Fibroblast of the aortic adventitia (primary cell): ENCODE data around the gene TNS2. TPM values are rescaled to one million over a fixed set of nuclear protein-coding genes. Genes with fewer than 3 reads are reported as not detected.

Source experiments
- DNase-seq: peaks from one replicate; pipeline ENCODE4 v3.0.0-alpha.2; 2010; ENCODE audit warnings: low read depth
- H3K4me3 ChIP-seq: 2 replicates; pipeline ENCODE4 v1.5.1; 2011; ENCODE audit warnings: low read depth, mild to moderate bottlenecking, control low read depth, low read length, moderate library complexity
- total RNA-seq: library from RNA; depleted of rRNA; stranded (reverse); fragments of >200 nt; gene quantifications from 2 replicates; pipeline ENCODE4 v1.2.3, GENCODE V29; 2012; ENCODE audit warnings: low replicate concordance
- TF ChIP-seq, protein P1 (sequence below): IDR thresholded peaks from 2 replicates; pipeline ENCODE4 v1.5.1; 2011; ENCODE audit warnings: mild to moderate bottlenecking, low read length, control low read depth, inconsistent platforms; ENCODE audit not compliant: insufficient read depth

The TNS2 gene
- total RNA-seq, 1 donor, result 77.4 TPM

GRCh38 chr12:53048780-53049401 lies 974 bp upstream of the TNS2 start:
- TF ChIP-seq, protein P1, sequence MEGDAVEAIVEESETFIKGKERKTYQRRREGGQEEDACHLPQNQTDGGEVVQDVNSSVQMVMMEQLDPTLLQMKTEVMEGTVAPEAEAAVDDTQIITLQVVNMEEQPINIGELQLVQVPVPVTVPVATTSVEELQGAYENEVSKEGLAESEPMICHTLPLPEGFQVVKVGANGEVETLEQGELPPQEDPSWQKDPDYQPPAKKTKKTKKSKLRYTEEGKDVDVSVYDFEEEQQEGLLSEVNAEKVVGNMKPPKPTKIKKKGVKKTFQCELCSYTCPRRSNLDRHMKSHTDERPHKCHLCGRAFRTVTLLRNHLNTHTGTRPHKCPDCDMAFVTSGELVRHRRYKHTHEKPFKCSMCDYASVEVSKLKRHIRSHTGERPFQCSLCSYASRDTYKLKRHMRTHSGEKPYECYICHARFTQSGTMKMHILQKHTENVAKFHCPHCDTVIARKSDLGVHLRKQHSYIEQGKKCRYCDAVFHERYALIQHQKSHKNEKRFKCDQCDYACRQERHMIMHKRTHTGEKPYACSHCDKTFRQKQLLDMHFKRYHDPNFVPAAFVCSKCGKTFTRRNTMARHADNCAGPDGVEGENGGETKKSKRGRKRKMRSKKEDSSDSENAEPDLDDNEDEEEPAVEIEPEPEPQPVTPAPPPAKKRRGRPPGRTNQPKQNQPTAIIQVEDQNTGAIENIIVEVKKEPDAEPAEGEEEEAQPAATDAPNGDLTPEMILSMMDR, result no peak
- peak overlapping the region; percentile 88 for H3K4me3 ChIP-seq
- peak; percentile 73 for DNase-seq

GRCh38 chr12:53050426-53051057 lies 677 bp downstream of the TNS2 start:
- no peak for DNase-seq
- H3K4me3 ChIP-seq, result peak overlapping the region; percentile 88
- TF ChIP-seq, protein P1, result no peak

DNA sequence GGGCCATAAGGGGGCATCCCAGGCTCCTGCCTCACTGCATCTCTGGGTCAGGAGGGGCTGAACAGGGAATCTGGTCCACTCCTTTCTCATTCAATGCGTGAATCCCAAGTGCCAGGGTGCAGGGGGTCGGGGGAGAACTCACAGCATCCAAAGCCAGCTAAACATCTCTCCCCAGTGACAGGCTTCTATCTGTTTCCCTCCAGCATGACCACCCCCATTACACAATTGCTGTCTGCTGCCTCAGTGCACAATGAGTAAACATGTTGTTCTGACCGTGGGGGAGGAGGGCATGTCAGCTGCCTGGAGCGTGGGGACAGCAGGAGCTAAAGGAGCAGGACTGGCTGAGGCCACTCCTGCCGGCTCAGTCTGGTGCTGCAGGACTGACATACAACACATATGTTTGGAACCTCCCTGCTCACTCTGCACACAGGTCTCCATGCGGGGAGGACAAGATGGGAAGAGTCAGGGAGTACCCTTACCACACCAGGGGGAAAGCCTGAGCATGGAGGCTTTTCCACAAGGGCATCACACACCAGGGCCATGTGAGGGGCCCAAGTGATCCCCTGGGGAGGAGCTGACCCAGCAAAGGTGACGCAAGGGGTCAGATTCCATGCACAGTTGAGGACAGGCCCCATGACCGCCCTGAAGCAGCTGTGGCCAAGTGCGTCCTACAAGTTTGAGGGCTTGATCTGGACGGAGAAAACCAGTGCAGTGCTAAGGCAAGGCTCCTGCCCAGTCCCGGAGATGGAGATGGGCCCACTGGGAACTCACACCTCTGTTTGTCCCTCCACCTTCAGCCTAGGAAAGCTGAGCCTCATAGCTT lies 1.4 kb downstream of the TNS2 start:
- TF ChIP-seq, protein P1, result peak; percentile 36
- H3K4me3 ChIP-seq, result peak overlapping the region; percentile 88
- no peak for DNase-seq

DNA sequence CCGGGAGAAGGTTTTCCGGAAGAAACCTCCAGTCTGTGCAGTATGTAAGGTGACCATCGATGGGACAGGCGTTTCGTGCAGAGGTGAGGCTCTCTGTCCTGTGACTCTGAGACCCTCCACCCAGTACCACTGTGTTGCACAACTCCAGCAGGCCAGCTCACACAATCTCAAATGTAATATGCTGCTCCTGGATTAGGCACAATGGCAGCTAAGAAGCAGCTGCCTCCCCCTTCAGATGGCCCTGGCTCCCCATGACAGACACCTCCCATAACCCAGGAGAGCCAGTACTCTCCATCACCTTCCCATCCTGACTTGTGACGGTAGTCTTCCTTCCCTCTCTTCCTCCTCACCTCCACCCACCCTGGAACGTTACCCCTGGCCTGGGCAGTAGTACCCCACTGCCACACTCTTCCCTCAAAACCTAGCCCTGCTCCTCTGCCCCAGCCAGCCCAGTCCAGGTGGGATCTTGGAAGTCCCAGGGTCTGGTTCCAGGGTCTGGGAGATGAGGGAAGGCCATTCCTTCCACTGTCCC lies 2.1 kb downstream of the TNS2 start:
- H3K4me3 ChIP-seq, result peak overlapping the region; percentile 88
- TF ChIP-seq, protein P1, result no peak
- DNase-seq, result no peak

DNA sequence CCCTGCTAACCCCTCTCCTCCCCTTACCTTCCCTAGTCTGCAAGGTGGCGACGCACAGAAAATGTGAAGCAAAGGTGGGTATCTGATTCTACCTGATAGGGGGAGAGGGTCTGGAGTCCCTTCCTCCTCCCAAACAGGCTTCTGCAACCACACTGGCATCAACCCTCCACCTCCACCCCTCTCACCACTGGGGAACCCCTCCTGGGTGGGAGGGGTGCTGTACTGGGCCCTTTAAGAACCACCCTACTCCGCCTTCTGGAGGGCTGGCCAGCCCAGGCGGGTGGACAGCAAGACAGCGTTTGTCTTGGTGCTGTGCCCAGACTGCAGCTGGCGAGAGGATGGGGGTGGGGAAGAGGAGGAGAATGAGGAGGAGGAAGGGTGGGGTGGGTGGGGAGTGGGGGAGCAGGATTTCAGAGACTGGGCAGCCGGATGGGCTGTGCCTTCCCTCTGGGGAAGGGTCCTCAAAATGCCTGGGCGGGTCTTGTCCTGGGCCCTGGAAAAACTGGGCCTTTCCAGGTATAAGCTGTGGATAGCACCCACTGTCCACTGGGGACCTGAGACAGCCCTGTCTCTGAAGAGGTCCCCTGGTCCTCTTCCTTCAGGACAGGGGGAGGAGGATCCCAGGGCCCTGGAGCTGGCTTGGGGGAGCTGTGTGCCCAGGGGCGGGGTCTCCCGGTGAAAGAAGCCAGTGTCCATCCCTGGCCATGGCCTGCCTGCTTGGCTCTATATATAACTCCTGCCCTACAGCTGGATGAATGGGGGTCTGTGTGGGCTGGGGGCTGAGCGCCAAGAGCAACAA lies 2.8 kb downstream of the TNS2 start:
- peak; percentile 86 for DNase-seq
- TF ChIP-seq, protein P1, result no peak
- H3K4me3 ChIP-seq, result peak overlapping the region; percentile 88
